NCI-H524 treated with DMSO at 0.1 percent for 48 hours (cell line): ENCODE results near the gene KIF19.

Experiments
- DNase-seq: peaks from one replicate; lab custom pipeline; 2025; lab: John Stamatoyannopoulos, UW

KIF19 gene

DNA sequence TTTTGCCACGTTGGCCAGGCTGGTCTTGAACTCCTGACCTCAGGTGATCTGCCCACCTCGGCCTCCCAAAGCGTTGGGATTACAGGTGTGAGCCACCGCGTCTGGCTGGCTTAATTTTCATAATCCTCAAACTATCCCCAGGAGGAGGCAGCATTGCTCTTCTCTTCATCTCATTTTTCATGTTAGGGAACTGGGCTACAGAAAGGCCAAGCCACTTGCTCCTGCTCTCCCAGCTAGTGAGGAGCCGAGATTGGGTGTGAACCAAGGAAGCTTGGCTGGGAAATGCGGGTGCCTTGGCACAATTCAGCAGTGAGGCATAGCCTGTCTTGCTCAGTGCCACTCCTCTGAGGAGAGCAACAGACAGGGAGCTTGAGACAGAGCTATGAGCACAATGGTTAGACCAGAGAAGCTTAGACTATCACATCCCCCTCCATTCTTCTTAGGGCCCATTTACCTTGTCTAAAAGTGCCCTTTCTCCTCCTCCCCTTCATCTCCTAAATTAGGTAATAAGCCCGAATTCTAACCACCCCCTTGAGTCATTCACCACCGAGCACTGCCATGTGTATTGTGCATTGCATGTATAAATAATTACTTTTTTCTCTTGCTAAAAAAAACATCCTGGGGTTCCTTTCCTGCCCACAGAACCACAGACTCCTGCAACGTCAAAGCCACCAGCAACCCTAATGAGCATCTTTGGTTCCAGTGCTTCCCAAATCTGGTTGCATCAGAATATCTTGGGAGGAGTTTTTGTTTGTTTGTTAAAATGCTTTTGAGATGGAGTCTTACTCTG, 20.0 kb upstream of the KIF19 start:
- DNase-seq = peak; percentile 75

DNA sequence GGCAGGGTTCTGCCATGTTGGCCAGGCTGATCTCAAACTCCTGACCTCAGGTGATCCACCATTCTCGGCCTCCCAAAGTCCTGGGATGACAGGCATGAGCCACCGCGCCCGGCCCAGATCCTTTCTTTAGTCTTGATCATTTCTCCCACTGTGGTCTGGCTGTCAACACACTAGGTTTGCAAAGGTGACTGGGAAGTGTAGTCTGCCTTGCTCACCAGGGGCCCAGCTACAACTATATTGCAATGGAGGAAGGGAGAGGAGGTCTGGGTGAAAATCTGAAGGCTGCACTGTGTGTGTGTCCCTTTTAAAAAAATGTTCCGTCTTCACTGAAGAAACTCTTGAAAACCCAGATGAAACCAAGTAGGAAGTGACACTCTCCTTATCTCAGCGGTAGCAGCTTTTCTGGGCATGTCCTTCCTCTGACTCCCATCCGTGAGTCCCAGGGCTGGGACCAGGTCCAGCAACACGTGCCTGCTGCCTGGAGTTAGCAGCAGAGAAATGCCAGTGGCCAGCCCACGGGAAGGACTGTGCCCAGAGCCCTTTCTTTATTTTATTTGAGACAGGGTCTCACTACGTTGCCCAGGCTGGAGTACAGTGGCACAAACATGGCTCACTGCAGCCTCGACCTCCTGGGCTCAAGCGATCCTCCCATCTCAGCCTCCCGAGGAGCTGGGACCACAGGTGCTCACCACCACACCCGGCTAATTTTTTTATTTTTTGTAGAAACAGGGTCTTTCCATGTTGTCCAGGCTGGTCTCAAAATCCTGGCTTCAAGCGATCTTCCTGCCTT, 17.8 kb upstream of the KIF19 start:
- no peak for DNase-seq

DNA sequence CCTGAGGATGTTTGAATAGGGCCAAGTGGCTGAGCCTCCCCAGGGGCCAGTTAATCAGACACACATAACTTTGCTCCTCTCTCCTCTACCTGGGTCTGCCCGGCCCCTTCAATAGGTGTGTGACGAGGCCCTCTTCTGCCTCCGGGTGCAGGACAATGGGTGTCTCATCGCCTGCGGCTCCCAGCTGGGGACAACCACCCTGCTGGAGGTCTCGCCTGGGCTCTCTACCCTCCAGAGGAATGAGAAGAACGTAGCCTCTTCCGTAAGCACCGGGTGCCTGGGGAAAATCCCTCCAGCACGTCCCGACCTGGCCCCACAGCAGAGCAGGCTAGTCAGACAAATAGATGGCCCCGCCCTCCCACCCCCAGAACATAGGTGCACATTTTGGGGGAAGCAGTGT, 16.1 kb upstream of the KIF19 start:
- no peak for DNase-seq

DNA sequence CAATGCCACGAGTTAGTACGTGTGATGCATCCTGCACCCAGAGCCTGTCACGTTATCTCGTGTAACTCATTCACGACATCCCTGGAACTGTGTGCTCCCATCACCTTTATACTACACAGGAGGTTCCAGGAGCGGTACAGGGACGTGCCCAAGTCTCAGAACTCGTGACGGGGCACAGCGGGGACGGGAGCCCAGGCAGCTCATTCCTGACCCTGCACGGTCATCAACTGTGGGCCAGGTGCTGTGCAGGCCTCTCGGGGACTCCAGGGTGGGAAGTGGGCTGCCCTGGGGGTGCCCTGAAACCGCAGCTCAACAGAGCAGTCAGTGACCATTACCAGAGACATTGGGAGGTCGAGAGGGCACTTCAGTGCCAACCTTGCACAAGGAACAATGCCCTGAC, 11.1 kb upstream of the KIF19 start:
- no peak for DNase-seq

DNA sequence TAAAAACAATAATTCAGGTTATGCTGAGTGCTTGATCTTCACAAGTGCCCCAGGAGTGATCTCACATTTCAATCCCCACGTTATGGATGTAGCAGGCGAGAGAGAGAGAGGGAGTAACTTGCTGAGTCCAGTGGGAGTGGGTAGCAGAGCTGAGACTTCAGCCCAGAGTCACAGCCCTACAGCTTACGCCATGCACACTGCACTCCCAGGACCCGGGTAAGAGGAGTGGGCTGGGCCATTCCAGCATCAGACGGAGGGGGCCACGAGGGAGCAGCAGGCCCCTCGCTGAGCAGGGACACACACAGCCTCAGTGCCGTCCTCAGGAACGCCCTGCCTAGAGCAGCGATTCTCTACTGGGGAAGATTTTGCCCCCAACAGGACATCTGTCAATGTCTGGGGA, 9.8 kb upstream of the KIF19 start:
- DNase-seq = peak; percentile 98

DNA sequence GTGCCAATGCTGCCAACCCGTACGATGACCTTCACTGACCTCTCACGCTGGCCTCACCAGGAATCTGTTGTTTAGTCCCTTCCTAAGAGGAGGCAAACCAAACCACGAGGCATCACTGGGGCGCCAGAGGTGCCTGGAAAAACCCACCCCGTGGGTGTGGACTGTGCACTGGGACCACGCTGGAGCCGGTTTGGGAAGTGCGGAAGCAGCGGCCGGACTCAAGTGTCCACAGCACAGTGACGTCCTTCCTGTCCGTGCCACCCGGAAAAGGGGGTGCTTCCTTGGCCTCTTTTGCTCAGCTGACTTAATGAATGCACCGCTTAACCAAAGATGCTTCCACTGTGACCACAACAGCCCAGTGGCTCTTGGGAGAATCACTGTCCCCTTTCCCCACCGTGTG, 9.0 kb upstream of the KIF19 start:
- no peak for DNase-seq

DNA sequence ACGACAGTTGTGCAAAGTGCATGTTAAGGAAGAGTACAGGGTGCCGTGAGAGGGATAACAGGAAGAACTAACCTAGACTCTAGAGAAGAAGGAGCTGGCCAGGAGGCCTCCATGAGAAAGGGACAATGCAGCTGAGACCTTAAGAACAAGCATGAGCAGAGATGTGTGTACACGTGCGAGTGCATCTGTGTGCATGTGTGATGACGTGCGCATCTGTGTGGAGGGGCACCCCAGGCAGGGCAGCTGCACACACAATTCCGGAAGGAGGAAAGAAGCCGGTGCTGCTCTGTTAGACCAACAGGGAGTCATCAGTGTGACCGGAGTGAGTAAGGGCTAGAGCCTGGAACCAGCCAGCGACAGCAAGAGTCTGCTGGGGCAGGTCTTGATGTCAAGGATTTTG, 7.6 kb upstream of the KIF19 start:
- no peak for DNase-seq

DNA sequence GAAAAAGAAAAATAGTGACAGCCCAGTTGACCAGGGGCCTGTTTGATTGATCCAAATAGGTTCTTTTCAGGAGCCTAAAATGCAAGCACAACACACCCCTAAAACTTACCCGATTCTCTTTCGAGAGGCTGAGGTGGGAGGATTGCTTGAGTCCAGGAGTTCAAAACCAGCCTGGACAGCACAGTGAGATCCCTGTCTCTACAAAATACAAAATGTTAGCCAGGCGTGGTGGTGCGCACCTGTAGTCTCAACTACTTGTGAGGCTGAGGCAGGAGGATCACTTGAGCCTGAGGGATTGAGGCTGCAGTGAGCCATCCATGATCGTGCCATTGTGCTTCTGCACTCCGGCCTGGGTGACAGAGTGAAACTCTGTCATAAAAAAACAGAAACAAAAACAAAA, 1.5 kb upstream of the KIF19 start:
- no peak for DNase-seq

DNA sequence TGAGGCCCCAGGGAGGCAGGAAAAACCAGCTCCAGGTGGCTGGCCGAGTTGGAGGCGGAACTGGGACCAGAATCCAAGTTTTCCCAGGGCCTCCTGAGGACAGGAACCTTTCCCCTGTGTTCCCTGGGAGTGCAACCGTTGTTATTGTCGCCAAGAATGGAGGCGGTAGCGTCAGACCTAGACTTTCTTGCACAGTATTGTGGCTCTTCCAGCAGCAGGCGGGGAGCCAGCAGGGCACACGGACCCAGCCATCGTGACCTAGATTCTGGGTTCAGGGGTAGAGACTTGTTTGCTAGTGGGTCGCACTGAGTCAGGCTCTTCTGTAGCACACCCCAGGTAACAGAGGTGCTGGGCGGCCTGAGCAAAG, 667 bp upstream of the KIF19 start:
- DNase-seq = no peak

DNA sequence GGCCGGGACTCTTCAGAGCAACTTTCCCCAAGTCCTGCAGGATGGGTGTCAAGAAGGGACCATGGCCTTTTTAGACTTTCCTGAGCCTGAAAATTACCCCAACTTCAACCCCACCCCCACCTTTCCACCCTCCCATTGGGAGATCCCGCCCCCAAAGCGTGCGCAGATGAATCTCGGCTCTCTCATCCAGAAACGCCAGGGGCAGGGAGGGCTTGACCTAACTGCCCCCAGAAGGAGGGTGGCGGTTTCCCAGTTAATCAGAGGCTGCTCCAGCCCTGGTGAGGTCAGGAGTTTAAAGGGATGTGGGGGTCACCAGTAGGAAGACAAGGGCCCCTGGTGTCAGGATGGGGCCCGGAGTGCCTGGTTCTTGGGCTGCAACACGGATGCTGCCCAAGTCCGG, 480 bp downstream of the KIF19 start:
- DNase-seq = no peak

DNA sequence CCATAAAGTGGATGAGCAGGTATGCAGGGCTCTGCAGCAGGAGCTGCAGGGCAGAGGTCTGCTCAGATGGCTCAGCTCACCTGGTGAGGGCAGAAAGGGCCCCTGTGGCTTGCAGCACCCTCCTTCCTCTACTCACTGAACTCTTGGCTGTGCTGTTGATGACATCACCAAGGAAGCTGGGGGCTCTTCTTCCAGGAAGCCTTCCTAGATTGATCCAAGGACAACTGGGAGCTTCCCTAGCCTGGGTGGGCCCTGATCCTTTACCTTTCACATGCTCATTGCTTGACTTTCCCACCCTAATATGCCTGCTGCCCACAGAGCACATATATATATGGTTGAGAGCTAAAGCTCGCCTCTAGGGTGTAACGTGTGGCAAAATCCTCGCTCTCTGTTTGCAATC, 2.5 kb downstream of the KIF19 start:
- DNase-seq = no peak

DNA sequence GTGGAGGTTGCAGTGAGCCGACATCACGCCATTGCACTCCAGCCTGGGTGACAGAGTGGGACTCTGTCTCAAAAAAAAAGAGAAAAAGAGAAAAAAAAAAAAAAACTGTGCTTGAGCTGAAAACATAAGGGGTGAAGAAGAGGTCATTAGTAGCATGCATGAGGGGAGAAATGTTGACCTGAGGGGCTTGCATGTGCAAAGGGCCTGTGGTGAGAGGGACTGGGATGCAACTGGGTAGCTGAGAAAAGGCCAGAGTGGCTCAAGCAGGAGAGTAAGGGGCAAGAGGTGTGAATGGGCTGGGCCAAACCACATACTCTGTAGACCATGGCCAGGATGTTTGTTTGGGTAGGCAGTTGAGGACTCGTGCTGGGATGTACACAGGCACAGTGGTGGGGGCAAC, 3.4 kb downstream of the KIF19 start:
- no peak for DNase-seq

DNA sequence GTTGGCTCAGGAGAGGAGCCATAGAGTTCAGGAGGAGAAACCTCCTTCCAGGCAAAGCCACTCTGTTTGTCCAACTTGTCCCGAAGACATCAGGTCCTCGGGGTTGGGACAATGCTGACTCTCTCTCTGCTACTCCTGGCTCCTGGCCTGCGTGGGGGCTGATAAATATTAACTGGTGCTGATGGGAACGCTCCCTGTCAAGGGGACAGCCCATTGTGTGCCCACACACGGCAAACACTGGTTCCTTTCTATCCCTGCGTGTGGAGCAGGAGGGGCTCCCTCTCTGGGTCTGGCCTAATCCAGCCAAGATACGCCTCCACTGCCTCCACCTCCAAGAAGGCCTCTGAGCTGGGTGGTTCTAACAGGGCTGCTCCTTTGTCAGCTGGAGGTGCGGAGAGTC, 4.4 kb downstream of the KIF19 start:
- DNase-seq = no peak

DNA sequence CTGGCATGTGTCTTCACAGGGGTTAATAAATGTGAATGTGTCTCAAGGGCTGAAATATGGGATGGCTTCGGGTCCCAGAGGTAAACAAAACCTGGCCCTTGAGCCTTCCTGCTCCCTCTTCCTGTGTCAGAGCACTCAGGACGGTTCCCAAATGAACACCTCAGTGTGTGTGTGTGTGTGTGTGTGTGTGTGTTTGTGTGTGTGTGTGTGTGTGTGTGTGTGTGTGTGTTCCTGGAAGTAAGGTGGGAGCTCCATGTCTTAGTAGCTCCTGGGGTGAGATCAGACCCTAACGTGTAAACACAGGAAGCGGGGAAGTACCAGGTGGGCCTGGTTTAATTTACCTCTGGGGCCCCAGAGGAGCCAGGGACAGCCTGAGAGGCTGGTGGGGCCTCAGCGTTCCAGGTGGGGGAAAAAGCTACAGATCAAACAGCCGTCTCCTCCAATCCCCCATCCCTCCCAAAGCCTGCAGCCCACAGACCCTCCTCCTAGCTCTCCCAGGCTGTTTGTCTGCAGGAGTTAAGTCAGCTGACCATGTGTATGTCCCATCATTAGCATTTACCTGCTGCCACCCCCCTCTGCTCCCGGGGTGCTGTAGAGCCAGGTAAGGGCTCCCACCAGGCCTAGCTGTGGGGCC, 6.1 kb downstream of the KIF19 start:
- DNase-seq = no peak

DNA sequence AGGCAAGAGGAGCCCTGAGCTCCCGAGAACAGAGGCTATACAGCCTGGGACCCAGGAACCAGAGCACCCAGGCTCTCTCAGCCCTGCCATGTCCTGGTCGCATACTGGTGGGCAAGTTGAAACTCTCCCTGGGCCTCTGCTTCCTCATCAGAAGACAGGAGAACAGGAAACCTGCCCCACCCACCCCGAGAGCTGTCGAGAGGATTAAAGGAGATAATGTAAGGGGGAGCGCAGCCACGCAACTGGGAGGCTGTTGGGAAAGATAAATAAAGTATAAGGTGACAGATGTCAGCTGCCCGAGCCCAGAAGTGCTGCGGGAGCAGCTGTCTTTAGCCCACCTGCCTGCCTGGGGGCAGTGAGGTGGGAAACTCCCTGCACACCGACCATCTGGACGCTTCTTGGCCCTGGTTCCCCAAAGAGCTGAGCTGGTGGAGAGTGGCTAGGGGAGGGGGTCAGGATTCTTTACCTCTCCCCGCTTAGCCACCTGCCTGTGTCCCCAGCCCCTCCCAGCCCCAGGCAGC, 6.8 kb downstream of the KIF19 start:
- DNase-seq = peak; percentile 100

DNA sequence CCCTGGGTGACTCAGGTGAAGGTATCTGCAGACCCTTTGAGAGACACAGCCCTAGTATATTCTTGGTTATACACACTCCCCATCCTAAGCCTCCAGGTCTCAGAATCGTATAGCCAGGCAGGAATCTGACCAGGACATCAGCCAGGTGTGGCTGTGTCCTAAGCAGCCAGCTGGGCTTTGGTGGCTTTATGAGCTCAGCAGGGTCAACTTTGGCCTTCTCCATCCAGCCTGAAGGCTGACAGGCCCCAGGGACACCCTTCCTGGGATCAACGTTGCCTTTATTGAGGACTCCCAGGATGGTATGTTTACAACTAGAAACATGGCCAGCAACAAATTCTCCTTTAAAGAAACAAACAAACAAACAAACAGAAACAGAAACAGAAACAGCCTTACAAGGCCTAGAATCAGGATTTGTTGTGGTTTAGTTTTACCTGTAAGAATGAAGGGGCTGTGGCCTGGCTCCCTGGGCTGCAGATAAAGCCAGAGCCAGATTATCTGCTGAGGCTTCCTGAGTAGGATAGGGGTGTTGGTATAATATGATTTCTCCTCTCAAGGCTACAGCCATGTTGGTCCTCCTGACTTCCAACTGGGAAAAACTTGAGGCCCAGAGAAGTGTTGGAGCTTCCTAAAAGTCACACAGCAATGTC, 8.5 kb downstream of the KIF19 start:
- no peak for DNase-seq

DNA sequence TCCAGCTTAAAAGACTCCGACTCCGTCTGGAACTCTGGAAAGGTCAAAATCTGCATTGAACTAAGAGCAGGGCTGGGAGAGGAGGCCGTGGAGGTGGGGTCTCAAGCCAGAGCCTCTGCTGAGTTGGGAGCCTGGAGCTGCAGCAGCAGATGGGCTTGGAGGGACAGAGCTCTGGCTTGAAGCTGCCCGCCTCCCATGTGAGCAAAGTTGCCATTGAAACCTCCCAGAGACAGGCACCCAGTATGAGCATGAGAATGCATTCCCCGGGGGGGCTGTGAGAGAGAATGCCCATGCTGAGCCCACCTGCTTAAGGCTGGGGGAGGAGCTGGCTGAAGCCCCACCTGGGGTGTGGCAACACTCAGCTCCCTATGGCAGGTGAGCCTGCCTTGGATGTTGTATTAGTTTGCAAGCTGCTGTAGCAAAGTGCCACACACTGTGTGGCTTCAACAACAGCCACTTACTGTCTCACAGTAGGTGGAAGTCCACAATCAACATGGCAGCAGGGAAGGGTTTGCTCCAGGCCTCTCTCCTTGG, 9.6 kb downstream of the KIF19 start:
- no peak for DNase-seq

DNA sequence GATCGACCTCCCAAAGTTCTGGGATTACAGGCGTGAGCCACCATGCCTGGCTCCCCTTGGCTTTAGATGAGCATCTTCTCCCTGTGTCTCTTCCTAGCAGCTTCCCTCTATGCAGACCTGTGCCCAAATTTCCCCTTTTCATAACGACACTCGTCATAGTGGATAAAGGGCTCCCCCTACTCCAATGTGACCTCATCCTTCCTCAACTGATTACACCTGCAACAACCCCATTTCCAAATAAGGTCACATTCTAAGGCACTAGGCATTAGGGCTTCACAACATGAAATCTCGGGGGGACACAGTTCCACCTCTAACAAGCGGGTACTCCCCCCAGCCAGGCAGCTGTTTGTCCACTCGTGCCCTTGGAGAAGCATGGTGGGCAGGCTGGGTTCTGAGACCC, 10.3 kb downstream of the KIF19 start:
- DNase-seq = no peak

DNA sequence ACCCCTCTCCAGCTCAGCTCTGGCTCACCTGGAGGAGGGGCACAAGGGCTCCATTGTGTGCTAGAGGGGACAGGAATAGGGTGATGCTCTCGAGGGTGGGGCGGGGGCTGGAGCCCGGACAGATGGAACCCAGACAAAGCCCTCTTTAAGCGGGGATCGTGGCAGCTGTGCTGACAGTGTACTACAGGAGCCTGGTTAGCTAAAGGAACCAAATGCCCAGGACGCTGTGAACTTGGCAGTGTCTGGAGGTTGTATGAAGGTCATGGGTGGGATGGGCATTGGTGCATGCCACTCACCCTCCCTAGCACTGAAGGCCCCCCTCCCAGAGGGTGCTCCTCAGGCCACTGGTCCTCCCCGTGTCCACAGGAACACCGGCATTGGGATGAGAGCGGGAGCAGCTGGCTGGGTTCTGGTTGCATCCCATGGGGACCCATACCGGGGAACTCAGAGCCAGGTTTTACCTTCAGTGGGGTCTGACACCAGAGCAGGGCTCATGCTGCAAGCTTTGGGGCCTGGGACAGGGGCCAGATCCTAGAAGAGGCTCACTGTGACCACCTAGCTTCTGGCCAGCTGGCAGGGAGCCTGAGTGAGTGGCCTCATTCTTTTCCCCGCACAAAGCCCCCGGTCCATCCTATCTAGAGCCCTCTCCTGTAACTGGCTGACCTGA, 11.9 kb downstream of the KIF19 start:
- peak; percentile 97 for DNase-seq

DNA sequence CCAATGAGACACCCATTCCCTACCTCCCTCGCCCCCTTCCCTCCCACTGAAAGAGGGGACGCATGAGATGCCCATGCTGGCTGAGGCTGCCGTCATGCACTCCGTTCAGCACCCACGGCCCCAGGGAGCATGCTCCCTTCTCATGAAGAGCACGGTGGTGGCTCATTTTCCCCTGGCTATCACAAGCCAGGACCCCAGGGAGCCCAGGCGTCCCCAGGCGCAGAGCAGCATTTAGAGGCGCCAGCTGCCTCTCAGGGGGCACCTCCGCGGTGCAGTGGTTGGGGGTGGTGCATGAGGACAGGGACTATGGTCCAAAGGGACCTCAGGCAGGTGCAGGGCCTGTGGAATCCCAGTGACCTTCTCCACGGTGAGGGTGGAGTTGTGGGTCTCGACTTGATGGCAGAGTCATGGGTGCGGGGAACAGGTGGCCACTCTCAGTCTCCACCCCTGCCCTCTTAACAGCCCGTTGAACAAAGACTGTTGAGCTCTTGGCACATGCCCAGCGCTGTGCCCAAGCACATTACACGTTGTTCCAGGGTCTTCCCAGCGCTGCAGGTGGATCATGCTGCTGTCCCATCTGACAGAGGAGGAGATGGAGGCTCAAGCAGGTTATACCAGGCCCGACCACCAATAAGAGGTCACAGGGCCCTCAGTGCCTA, 13.6 kb downstream of the KIF19 start:
- peak; percentile 50 for DNase-seq

DNA sequence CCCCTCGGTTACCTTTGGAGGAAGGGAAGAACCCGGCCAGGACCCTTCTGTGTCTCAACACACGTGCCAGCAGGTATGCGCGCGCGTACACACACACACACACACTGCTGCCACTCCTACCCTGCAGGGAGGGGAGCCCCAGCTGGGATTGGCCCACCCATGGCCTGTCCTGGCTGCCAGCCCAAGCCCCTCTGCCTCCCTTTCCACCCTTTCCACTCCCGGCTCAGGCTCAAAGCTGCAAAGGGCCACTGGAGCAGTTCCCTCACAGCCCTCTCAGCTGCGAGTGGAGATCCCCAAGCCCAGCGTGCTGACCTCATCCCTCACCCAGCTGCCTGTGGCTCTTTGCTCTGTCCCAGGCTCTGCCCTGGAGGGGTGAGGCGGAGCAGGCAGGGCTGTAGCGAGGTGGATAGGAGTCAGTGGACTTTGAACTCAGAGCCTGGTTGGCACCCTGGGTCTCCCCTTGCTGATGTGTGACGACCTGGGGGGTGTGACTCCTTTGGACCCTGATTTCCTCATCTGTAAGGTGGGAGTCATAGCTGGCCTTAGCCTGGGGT, 14.5 kb downstream of the KIF19 start:
- DNase-seq = no peak
